GM20000 (cell line): Measurements from ENCODE around the gene ABCB10.

Experiments
- DNase-seq: peaks from one replicate; pipeline ENCODE4 v3.0.0; 2012; ENCODE audit warnings: low spot score
- CTCF ChIP-seq: IDR thresholded peaks from 2 replicates; pipeline ENCODE4 v1.5.1; 2012; ENCODE audit warnings: mild to moderate bottlenecking, control low read depth; ENCODE audit errors: extremely low read depth, missing control alignments

ABCB10 gene

GRCh38 chr1:229558460-229559335 lies at the start of gene ABCB10:
Gene ABCB10, minus strand, starts transcription at chr1:229558707. Its CDS starts 55 bp downstream, at chr1:229558652.
- DNase-seq, result peak; percentile 98
- TF ChIP-seq CTCF, result peak; percentile 90

GRCh38 chr1:229607370-229607769 lies 48.9 kb upstream of the ABCB10 start:
- no peak for DNase-seq
- no peak for TF ChIP-seq CTCF

DNA sequence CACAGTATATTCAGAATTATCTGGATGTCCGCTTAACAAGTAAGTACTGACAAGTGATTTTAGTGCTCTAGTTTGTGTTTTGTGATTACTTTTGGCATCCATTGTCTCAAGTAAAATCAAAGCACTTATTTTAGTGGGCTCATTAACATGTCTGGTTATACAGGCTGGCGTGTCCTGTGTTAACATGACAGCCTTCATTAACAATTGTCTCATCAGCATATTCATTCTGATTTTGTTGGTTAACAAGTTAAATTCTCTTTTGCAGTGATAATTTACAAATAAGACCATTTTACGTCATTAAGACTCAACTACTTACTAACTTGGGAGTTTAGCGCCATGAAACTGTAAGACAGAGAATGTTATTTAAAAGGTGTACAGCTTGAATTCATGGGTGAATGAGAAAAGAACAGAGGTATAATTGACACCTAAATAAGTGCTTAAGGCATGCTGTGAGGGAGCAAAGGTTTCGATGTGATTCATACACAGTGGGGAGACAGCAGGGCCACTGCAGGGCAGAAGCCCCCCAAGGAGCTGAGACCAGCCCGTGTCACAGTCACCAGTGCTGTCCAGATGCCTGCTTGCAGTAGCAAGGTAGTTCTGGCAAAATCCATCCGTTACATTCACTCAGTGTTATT lies 45.0 kb upstream of the ABCB10 start:
- no peak for TF ChIP-seq CTCF
- DNase-seq, result no peak

- no peak for TF ChIP-seq CTCF
- DNase-seq, result no peak
These were observed 41.7 kb upstream of the ABCB10 start for GRCh38 chr1:229600229-229600628.

- DNase-seq, result no peak
- TF ChIP-seq CTCF, result no peak
These were observed 40.9 kb upstream of the ABCB10 start for GRCh38 chr1:229599218-229599954.

DNA sequence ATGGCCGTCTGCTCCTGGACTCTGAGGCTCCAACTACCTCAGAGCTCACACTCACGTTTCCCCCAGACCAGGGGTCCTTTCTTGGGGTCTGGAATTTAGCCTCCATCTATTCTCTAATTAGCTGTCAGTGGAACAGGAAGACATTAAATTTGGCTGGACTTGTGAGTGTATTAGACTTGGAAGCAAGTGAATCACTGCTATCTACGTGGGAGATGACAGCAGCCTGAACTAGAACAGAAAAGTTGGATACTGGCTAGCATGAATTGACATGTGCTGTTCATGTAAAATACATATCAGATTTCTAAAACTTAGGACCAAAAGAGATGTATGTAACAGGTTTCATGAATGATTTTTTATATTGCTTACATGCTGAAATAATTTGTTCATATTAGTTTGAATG lies 39.4 kb upstream of the ABCB10 start:
- no peak for TF ChIP-seq CTCF
- DNase-seq, result no peak
